Mucosa of descending colon (tissue), 3 donors: ENCODE results near the gene EIF4E1B. TPM values are rescaled to one million over a fixed set of nuclear protein-coding genes. Genes with fewer than 3 reads are reported as not detected.
A peak's percentile ranks its signal among the peaks of the same experiment; 100 is the strongest.
"Not testable (repeated sequence)": the region's sequence is repeated elsewhere in the genome, so short reads cannot be mapped to it uniquely, and the experiment has no call there.

Experiments used
- ATAC-seq: fragments of 200-7000 bp; cut with Tn5 transposase; one replicate; pipeline ENCODE4 v1.9.1; 2020; ENCODE audit warnings: mild to moderate bottlenecking, moderate library complexity
- DNase-seq, 3 donors: peaks; one replicate each; pipeline ENCODE4 v3.0.0-alpha.2; 2020
- H3K36me3 ChIP-seq: fragments of 200-600 bp; one replicate; pipeline ENCODE4 v1.8.0; 2021; ENCODE audit warnings: low read depth, mild to moderate bottlenecking
- H3K4me1 ChIP-seq: fragments of 200-600 bp; one replicate; pipeline ENCODE4 v1.8.0; 2021; ENCODE audit warnings: low read depth, mild to moderate bottlenecking
- H3K4me3 ChIP-seq: fragments of 200-600 bp; one replicate; pipeline ENCODE4 v1.8.0; 2021; ENCODE audit warnings: mild to moderate bottlenecking
- H3K9me3 ChIP-seq: fragments of 200-600 bp; one replicate; pipeline ENCODE4 v1.8.0; 2021; ENCODE audit warnings: mild to moderate bottlenecking
- intact Hi-C, 2 donors: fragments of 100-400 bp; cut with DNase I in 1 of 2; cut with micrococcal nuclease in 1 of 2; formaldehyde crosslinking; loops; one replicate each; pipeline versions ENCODE4 v1.11.0 to v1.11.1; 2022; cut with DNase I, micrococcal nuclease
- total RNA-seq, 3 donors: library from RNA; stranded (reverse); fragmentation: NEBNext Ultra II Directional in 2 of 3; extraction: Animal tissue kit (Norgen Biotek cat#: 25700) in 2 of 3; gene quantifications; one replicate each; pipeline versions ENCODE4 v1.2.1 to v1.2.4, GENCODE V29; 2021 to 2023
- TF ChIP-seq, protein P1 (sequence below): fragments of 200-600 bp; IDR thresholded peaks from one replicate; pipeline ENCODE4 v1.8.0; 2022; ENCODE audit warnings: antibody characterized with exemption, mild to moderate bottlenecking
- donor health status: DM: no; HTN: no; CAD: no; lungs with moderate emphysema.
- donor health status: DM: no; HTN: no; CAD: no.
- donor health status: DM: no; HTN: yes; CAD: no.

EIF4E1B gene
- total RNA-seq, 3 donors from 2014 or later = not detected

DNA sequence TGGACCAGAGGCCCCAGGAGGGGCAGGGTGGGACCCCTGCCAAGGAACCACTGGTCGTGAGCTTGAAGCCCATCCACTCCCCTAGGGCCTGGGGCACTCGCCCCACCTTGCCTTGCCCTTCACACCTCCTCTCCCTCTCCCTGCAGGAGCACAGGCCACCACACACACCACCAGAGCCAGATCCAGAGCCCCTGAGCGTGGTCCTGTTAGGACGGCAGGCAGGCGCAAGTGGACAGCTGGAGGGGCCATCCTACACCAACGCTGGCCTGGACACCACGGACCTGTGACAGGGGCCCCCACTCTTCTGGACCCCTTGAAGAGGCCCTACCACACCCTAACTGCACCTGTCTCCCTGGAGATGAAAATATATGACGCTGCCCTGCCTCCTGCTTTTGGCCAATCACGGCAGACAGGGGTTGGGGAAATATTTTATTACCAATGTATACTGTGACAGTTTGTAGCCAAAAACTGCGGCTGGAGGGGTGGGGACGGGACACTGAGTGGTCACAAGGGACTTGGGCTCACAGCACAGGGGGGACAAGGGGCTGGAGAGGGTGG, 35.0 kb upstream of the EIF4E1B start:
- TF ChIP-seq, protein P1, sequence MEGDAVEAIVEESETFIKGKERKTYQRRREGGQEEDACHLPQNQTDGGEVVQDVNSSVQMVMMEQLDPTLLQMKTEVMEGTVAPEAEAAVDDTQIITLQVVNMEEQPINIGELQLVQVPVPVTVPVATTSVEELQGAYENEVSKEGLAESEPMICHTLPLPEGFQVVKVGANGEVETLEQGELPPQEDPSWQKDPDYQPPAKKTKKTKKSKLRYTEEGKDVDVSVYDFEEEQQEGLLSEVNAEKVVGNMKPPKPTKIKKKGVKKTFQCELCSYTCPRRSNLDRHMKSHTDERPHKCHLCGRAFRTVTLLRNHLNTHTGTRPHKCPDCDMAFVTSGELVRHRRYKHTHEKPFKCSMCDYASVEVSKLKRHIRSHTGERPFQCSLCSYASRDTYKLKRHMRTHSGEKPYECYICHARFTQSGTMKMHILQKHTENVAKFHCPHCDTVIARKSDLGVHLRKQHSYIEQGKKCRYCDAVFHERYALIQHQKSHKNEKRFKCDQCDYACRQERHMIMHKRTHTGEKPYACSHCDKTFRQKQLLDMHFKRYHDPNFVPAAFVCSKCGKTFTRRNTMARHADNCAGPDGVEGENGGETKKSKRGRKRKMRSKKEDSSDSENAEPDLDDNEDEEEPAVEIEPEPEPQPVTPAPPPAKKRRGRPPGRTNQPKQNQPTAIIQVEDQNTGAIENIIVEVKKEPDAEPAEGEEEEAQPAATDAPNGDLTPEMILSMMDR = no peak
- intact Hi-C loops = no loop called here
- H3K4me1 ChIP-seq = peaks cover 6% of the 10 kb centered on the region
- no peak overlapping the region for H3K4me3 ChIP-seq
- no peaks in the 10 kb centered on the region for H3K9me3 ChIP-seq
- H3K36me3 ChIP-seq = no peaks in the 10 kb centered on the region
- ATAC-seq (no peak), DNase-seq (peak in 1 of 3 donors; percentile 36)

DNA sequence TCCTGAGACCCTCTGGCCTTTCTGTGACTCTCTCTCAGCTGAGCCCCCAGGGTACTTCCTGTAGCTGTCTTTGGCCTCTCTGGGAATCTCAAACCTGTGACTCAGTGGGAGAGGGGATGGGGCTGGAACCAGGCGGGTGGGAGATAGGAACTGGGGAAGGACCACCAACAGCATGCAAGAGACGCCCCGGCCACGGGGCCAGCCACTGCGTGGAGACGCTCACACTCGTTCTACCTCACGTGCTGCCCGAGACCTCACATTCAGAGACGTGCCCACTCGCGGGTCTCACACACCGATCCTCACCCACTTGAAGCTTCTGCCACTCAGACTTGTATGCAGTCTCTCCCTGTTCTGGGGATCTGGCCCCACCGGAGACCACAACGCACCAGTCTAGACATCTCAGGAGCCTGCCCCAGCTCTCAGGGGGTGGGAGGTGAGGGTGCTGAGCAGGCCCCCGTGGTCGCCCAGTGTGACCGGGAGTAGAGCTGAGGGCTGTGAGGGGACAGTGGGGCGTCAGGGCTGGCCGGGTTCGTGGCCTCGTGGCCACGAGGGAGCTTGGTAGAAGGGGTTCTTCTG, 34.3 kb upstream of the EIF4E1B start:
- DNase-seq (peak in 1 of 3 donors; percentile 45), ATAC-seq (no peak)
- Histone ChIP-seq H3K36me3 (no peaks in the 10 kb centered on the region), H3K9me3 (no peaks in the 10 kb centered on the region), H3K4me3 (no peak overlapping the region), H3K4me1 (peaks cover 6% of the 10 kb centered on the region)
- intact Hi-C loops = no loop called here
- TF ChIP-seq, protein P1 = no peak

DNA sequence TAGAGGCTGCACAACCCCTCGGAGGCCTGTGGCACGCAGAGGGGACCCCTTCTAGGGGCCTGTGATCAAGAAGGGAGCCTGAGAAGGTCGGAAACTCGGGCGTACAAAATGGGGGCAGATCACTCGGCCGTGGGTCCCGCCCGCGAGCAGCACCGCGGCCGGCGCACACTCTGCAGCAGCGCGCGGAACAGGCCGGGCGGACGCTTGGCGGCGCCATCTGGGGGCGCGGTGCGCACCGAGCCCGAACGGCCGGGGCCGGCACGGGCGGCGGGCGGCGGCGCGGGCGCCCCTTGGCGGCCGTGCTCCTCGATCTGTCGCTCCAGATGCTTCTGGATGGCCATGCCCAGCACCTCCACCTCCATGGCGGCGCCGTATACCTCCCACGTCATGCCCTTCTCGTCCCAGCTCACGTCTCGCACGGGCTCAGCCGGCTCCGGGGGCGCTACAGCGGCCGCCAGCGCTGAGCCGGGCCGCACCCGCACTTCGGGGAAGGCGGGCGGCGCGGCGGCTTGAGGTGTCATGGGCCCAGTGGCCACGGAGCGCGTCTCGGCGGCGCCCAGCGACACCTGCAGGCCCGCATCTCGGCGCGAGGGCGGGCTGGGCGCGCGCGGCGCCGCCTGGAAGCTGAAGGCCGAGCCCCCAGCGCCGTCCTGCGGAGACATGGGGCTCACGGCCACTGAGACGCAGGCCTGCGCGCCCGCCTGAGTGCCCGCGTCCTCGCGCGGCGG, 33.6 kb upstream of the EIF4E1B start:
- Histone ChIP-seq H3K36me3 (no peaks in the 10 kb centered on the region), H3K4me3 (no peak overlapping the region), H3K9me3 (no peaks in the 10 kb centered on the region), H3K4me1 (peaks cover 6% of the 10 kb centered on the region)
- ATAC-seq (peak; percentile 82), DNase-seq (peak; percentile 60 to 79 (median 66))
- intact Hi-C loops = no loop called here
- TF ChIP-seq, protein P1 = peak; percentile 37

DNA sequence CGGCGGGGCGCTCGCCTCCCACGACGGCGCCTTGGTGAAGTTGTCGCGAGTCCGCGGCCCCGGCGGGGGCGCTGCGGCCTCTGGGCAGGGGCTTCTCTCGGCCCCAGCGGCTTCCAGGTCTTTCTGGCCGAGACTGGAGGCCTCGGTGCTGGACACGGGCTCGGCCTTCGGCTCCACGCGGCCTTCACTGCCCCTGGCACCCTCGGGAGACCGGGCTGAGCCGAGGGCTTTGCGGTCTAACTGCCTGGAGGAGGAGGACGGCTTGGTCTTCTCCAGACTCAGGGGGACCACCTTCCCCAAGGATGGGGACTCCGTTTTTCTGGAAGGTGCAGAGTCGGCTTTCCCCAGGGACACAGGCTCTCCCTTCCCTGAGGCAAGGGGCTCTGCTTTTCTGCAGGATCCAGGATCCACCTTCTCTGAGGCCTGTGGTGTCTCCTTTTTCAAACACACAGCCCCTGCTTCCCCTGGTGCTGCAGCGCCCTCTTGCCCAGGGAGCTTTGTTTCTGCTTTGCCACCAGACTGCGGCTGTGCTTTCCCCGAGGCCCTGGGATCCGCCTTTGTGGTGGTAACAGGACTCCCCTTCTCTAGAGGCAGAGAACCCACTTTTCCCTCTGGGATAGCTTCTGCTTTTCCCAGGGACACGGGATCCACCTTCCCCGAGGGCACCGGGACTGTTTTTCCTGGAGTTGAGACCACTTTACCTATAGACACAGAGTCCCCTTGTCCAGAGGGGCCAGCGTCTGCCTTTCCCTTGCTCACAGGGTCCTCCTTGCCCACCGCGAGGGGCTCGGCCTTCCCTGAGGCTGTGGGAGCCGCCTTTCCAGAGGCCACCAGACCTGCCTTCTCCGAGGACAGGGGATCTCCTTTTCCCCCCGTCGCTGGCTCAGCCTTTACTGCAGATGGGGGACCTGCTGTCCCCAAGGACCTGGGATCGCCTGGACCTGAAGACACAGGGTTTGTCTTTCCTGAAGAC, 32.8 kb upstream of the EIF4E1B start:
- ATAC-seq (no peak), DNase-seq (no peak)
- peaks cover 6% of the 10 kb centered on the region for H3K4me1 ChIP-seq
- H3K4me3 ChIP-seq = no peak overlapping the region
- intact Hi-C loops = no loop called here
- H3K36me3 ChIP-seq = no peaks in the 10 kb centered on the region
- no peaks in the 10 kb centered on the region for H3K9me3 ChIP-seq
- TF ChIP-seq, protein P1 = no peak

DNA sequence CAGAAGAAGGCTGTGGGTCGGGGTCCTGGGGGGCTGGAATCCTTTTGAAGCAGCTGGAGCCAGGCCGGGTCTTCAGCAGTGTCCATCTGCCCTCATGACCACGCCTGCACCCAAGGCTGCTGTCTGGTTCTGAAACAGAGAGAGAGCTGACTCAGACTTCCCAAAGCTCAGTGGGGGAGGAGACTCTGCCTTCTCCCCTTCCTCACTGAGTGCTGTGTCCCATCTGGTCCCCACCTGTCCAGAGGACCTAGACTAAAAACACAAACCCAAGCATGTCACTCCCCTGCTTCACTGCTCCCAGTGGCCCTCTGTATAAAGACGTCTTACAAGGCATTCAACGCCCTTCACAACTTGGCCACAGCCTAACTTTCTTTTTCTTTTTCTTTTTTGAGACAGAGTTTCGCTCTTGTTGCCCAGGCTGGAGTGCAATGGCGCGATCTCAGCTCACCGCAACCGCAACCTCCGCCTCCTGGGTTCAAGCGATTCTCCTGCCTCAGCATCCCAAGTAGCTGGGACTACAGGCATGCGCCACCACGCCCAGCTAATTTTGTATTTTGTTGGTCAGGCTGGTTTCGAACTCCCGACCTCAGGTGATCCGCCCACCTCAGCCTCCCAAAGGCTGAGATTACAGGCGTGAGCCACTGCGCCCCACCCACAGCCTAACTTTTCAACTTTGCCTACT, 30.6 kb upstream of the EIF4E1B start:
- H3K4me1 ChIP-seq, DNase-seq, intact Hi-C loops, H3K9me3 ChIP-seq, H3K36me3 ChIP-seq, ATAC-seq, H3K4me3 ChIP-seq: not testable (repeated sequence)
